NB4 (cell line): ENCODE results near the gene MAP4K4.

ENCODE experiments used
- DNase-seq: peaks from one replicate; pipeline ENCODE4 v3.0.0; 2010; ENCODE audit warnings: low read depth
- H3K4me3 ChIP-seq: one replicate; pipeline ENCODE4 v1.5.1; 2011; ENCODE audit warnings: mild to moderate bottlenecking, low read depth, low read length, moderate library complexity
- CTCF ChIP-seq: IDR thresholded peaks from one replicate; pipeline ENCODE4 v1.5.1; 2012; ENCODE audit warnings: low read depth, low read length
- MAX ChIP-seq: IDR thresholded peaks from 2 replicates; pipeline ENCODE4 v1.6.1; 2011; ENCODE audit warnings: low read depth, low read length
- MYC ChIP-seq: IDR thresholded peaks from 2 replicates; pipeline ENCODE4 v1.6.1; 2011; ENCODE audit warnings: low read depth, low read length
- POLR2A ChIP-seq: IDR thresholded peaks from 2 replicates; pipeline ENCODE4 v1.6.1; 2011; ENCODE audit warnings: mild to moderate bottlenecking; ENCODE audit not compliant: insufficient read length; ENCODE audit errors: extremely low read depth

The MAP4K4 gene

DNA sequence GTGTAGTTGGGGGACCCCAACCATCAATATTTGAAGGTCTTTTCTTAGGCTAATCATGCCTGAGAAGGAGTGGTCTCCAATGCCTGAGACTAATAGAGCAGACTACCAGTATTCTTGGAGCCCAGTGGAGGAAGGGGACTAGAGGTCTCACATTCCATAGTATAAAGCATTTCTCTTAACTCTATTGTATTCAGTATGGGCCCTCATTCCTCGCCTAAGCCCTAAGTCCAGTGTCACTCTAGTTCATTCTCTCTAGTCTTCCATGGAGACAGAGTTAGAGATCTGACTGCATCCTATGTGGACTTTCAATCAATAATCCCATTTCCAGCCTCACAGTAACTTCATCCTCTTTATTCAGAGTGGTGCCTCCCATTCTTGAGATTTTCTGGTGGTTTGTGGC is 29.7 kb upstream of the MAP4K4 start:
- no peak for TF ChIP-seq CTCF
- TF ChIP-seq MAX: no peak
- TF ChIP-seq MYC: no peak
- TF ChIP-seq POLR2A: no peak
- no peak overlapping the region for H3K4me3 ChIP-seq
- no peak for DNase-seq

- no peak for TF ChIP-seq MYC
- TF ChIP-seq POLR2A: no peak
- no peak for TF ChIP-seq MAX
- no peak for TF ChIP-seq CTCF
- DNase-seq: no peak
- H3K4me3 ChIP-seq: no peak overlapping the region
These were observed 25.5 kb upstream of the MAP4K4 start for GRCh38 chr2:101672047-101672446.

GRCh38 chr2:101673920-101674319 is 23.6 kb upstream of the MAP4K4 start:
- no peak overlapping the region for H3K4me3 ChIP-seq
- DNase-seq: no peak
- TF ChIP-seq CTCF: no peak

DNA sequence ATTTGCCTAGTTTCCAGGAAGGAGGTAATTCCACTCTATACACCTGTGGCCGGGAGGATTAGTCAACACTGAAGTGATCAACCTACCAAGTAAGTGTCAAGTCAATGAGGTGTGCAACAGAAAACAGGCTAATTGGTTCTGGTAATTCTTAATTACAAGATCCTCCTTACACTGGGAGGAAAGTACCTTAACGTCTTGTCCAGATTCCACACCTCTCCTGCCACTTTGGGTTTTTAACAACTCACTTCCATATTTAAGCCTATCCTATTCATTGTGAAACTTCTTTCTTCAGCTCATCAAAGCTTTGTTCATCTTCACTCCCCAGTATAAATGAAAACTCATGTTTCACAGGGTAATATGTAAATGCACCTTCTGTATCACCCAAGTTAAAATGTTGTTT is 22.0 kb upstream of the MAP4K4 start:
- DNase-seq: no peak
- H3K4me3 ChIP-seq: no peak overlapping the region

DNA sequence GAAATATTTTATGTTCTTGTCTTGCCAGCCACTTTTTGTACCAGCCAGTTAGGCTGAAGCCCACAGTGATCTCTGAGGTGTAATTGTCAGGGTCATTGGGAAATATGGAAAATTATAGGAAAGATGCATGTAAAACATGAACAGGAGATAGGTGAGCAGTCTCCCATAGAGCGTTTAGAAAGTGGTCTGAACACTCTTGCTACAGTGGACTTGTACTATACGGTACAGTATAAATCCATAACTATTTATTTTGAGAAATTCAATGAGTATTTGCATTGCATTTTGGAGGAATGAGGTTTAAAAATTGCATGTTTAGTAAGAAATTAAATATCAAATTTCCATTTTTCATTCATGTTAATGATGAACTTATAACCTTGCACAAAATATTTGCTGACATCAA is 20.8 kb upstream of the MAP4K4 start:
- DNase-seq: no peak
- H3K4me3 ChIP-seq: no peak overlapping the region
- TF ChIP-seq MAX: no peak
- TF ChIP-seq CTCF: no peak
- no peak for TF ChIP-seq MYC
- TF ChIP-seq POLR2A: no peak

More for the DNA sequence above, 22.0 kb upstream of the MAP4K4 start:
- no peak for TF ChIP-seq MAX
- TF ChIP-seq CTCF: no peak
- no peak for TF ChIP-seq MYC
- TF ChIP-seq POLR2A: no peak

GRCh38 chr2:101677658-101678057 is 19.8 kb upstream of the MAP4K4 start:
- no peak for TF ChIP-seq MYC
- TF ChIP-seq POLR2A: no peak
- no peak for TF ChIP-seq MAX
- no peak for TF ChIP-seq CTCF
- peak; percentile 39 for DNase-seq
- H3K4me3 ChIP-seq: no peak overlapping the region
